Midbrain (tissue), 1 donor: ENCODE measurements around the gene DALRD3.

Experiments used
- DNase-seq: peaks from one replicate; lab custom pipeline; 2025; lab: John Stamatoyannopoulos, UW

DALRD3 gene, protein sequence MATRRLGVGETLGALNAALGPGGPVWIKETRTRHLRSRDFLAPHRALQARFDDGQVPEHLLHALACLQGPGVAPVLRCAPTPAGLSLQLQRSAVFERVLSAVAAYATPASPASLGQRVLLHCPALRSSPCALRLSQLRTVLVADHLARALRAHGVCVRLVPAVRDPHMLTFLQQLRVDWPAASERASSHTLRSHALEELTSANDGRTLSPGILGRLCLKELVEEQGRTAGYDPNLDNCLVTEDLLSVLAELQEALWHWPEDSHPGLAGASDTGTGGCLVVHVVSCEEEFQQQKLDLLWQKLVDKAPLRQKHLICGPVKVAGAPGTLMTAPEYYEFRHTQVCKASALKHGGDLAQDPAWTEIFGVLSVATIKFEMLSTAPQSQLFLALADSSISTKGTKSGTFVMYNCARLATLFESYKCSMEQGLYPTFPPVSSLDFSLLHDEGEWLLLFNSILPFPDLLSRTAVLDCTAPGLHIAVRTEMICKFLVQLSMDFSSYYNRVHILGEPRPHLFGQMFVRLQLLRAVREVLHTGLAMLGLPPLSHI

DNA sequence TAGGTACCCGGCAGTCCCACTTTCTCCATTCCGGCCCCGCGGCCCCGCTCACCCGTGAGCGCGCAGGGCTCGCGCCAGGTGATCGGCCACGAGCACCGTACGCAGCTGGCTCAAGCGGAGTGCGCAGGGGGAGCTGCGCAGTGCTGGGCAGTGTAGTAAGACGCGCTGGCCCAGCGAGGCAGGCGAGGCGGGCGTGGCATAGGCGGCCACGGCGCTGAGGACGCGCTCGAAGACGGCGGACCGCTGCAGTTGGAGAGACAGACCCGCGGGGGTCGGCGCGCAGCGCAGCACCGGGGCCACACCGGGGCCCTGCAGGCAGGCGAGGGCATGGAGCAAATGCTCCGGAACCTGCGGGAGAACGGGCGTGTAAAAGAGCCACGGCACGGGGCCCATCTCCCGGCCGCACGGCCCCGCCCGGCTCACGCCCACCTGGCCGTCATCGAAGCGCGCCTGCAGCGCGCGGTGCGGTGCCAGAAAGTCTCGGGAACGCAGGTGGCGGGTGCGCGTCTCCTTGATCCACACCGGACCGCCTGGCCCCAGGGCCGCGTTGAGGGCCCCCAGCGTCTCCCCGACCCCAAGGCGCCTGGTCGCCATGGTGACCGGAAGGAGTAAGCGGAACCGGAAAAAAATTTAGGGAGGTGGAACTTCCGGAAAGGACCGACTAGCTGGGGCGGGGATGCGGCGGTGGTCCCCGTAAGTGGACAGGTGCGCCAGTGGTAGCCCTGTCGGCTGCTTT is at the start of gene DALRD3:
Gene DALRD3, minus strand, starts transcription at position 610 of the 736 bp plus-strand sequence. Its CDS starts 16 bp downstream, at position 594.
- peak; percentile 78 for DNase-seq

DNA sequence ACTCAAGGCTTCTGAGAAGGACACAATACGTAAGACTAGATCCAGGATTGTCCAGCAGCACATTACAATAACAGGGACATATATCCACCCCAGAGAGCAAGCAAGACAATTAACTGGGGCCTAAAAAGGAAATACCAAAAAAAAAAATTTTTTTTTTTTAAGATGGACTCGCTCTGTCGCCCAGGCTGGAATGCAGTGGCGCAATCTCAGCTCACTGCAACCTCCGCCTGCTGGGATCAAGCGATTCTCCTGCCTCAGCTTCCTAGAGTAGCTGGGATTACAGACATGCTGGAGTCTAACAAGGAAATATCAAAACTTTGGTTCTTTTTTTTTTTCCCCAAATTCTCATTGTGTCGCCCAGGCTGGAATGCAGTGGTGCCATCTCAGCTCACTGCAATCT is 39.6 kb upstream of the DALRD3 start:
- no peak for DNase-seq

DNA sequence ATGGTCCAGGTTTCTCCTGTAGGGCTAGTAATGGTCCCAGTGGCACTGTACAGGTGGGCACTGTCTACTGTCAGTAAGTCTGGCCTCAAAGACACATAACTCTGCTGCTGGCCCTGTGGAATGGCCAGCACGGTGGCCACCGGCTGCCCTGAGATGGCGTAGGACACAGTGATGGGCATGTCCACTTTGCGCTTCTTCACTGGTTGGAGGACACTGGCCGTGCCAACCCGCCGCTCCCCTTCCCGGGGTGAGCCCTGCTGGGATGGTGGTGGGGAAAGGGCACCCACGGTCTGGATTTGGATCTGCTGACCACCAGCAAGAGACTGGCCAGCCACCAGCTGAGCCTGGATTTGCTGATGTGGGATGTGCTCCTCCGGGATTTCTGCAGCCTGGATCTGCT is 38.9 kb upstream of the DALRD3 start:
- DNase-seq: no peak

DNA sequence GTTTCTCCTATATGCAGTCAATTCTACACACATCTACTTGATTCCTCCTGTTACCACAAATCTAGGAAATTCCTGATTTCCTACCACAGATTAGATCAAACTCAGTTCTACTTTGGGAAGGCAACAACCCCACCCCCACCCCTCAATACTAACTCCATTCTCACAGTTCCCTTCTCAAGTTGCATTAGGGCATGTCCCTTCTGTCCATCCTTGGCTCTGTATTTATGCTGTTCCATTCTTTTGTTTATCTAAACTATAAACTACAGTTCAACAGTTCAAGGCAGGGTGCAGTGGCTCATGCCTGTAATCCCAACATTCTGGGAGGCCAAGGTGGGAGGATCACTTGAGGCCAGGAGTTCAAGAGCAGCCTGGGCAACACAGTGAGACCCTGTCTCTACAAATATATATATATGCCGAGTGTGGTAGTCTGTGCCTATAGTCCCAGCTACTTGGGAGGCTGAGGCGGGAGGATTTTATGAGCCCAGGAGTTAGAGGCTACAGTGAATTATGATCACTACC is 36.0 kb upstream of the DALRD3 start:
- no peak for DNase-seq

DNA sequence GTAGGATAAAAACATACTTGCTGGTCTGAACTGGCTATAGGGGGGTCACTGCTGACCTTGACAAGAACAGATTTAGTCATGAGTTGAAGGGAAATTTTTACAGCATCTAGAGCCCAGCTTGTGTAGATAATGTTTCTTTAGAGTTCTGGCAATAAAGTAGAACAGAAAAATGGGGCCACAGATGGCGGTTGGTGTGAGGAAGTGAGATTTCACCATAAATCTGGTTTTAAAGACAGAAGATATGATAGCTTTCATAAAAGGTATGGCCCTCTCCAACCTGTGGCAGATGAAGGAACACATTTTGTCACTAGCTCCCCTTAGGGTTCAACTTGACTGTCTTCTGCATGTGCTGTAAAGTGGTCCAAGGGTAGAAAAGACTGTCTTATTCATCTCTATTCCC is 35.2 kb upstream of the DALRD3 start:
- no peak for DNase-seq

DNA sequence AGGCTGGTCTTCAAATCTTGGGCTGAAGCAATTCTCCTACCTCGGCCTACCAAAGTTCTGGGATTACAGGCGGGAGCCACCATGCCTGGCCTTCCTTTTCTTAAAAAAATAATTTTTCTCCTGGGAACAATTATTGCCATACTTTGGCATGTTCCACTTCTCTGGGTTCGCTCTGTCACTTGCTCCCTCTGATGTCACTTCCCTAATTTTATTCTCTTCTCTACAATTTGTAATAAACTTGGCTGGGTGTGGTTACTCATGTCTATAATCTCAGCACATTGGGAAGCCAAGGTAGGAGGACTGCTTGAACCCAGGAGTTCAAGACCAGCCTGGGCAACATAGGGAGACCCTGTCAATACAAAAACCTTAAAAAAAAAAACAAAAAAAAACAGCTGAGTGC is 16.9 kb upstream of the DALRD3 start:
- DNase-seq: no peak

DNA sequence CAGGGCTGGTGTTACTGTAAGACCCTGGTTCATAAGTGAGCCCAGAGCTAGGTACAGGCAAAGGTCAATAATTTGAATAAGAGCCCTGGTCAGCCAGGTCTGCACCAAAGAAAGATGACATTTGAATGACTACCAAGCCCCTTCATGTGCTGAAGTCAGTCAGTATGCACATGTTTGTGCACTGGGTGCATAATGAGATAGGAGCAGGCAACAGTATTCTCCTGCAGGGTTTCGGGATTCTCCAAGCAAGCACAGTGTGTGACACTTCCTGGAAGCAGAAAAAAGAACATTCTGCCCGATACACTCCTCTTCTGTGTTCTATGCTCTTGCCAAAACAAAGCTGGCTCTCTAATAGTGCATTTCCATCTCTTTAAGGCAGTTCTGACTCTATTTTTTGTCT is 16.3 kb upstream of the DALRD3 start:
- DNase-seq: no peak

DNA sequence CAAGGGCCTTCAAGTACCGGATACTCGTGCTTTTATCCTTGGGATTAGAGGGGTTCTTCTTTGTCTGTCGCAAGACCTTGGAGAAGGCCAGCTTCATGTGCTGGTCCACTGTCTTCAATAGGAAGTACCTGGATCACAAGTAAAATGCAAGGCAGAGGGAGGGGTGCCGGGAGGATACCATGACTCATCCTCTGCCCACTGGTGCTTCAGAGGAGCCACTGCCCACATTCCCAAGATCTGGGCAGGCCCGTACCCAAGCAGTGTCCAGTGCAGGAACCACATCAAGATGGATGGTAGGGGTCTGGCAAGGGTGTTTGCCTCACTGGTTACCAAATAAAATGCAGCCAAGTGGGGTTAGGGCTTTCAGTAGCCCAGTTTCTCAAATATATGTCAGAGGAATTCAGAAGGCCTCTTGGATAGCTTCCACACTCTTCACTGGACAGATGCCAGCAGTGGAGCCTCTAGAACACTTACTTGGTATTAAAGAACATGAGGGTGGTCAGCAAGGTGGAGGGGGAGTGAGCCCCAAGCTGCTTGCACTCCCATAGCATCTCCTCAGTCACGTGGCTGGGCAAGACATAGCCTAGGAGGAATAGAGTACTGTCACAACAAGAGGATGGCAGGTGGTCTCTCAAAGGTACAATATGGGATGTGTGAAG is 14.4 kb upstream of the DALRD3 start:
- DNase-seq: no peak

DNA sequence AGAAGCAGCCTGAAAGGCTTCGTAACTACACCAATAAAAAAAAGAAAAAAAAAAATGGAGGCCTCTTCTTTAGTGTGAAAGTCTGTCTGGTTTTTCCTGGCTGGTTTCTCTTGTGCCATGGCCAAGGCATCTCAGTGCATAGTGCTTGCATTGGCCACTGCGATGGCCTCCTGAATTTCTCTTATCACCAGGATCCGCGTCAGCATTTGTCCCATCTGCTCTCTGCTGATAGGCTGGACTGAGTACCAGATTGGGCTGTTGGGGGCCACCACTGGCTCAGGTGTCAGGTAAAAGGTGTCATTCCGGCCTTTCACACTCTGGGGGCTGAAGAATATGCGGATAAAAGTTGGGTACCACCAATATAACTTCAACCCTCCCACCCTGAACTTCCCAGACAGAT is 11.9 kb upstream of the DALRD3 start:
- DNase-seq: no peak

DNA sequence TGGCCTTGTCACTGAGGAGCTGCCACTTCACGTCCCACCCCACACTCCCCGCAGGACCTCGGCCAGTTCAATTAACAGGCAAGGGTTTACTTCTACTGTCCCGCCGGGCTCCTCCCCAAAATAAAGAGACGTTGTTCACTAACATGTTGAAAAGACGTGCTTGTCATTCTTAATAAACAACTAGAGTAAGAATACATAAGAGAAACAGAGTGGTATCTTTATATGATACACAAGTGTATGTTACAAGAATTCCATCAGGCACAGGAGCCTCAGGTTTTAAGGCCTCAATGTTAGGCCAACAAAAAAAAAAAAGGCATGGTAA is 11.1 kb upstream of the DALRD3 start:
- DNase-seq: no peak

DNA sequence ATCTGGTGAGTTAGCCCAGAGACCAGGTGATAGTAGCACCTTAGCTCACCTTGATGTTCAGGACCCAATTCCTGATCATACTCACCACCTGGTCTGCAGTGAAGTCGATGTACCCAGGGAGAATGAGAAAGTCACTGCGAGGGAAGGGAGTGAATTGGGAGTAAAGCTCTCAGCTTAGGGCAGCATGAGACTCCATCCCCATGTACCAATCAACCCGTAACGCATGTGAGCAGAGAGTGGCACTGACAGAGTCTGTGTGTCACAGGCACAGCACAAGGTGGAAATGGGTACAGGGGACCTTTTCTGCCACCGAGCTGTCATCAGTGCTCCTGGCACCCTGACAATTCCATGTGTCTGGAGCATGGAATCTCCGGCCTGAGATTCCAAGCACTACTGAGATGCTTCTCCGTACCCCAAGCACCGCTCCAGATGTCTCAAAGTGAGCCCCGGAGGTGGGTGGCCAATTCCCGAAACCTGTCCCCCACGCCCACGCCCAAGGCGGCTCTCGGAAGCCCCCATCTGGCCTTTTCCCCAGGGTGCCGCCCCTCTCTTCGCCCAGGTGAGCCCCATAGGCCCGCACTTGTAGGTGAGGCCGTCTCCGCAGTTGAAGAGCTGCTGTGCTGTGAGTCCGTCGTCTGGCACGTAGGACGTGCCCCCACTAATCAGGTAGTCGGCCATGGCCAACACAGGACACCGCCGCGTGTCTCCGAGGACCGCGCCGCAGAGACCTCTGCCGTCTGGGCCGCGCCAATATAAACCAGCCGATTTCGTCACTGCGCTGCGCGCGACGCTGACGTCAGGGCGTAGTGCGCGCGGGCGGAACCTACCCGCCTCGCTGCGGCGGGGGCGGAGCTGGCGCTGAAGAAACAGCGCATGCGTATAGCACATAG is 10.5 kb upstream of the DALRD3 start, which contains the start of gene IMPDH2:
Gene IMPDH2, minus strand, starts transcription at position 726 of the 890 bp plus-strand sequence. Its CDS starts 48 bp downstream, at position 678.
- peak; percentile 98 for DNase-seq

DNA sequence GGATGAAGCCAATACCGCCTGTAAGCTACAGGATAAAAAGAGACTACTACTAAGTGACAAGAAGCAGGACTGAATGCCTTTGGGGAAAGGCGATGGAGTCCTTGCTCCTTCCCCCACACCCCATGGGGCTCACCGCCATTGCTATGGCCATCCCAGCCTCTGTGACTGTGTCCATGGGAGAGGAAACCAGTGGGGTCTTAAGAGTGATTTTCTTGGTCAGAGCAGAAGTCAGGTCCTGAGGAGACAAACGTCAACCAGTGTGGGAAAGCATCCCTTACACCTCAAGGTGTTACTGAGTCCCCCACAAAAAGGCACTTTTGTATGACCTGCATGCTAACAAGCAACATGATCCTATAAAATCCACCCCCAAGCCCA is 9.9 kb upstream of the DALRD3 start:
- DNase-seq: no peak

DNA sequence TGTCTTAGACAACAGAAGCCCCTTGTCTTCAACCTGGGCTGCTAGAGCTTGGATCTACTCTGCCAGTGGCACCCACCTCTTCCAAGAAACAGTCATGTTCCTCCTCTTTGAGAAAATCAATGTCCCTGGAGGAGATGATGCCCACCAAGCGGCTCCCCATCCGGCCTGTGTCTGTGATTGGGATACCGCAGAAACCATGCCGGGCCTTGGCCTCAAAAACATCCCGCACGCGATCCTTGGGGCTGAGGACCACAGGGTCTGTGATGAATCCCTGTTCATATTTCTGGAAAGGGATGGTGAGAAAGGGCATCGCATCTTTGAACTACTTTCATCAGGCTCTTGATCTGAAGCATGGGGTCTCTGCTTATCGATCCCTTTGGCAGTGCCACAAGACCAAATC is 9.3 kb upstream of the DALRD3 start:
- DNase-seq: no peak

DNA sequence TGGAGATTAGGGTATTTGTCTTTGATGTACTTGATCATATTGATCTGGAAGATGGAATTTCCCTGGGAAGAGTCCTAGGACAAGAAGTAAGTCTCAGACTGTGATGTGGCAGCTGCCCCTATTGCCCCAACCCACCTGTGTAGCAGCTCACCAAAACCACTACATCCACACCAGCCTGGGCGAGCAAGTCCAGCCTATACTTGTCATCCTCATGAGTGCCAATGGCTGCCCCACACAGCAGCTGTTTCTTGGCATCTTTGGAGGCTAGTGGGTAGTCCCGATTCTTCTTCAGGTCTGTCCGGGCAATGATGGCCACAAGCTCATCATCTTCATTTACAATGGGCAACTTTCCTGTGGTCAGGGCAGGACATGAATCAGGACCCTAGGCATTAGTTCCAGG is 8.2 kb upstream of the DALRD3 start:
- no peak for DNase-seq

DNA sequence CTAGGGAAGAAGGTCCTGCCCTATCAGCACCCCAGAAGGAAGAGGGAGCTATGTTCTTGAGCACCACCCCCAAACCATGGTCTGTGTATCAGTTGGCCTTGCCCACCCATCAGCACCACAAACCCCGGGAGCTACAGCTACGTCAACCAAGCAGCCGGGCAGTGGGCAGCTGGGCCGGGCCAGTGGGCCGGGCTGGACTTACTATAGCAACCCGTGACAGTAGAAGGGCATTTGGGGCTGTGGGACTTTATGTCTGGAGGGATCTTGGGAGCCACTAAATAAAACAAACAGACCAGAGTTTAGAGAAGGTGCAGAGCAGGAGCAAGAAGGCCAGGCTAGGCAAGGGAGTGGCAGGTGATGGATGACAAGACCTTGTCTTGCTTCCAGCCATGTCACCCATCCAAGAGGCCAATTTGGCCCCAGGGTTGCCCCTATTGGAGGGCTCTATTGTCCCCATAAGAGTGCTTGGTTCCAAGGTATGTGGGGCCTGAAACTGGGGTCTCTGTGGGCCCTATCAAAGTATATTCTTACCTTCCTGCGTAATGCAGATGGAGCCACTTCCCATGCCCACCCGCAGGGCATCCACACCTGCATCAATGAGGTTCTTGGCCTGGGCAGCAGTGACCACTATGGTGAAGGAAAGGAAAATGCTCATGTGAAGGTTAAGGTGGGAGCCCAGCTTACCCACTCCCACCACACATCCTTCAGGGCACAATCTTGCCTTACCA is 7.6 kb upstream of the DALRD3 start:
- DNase-seq: no peak

DNA sequence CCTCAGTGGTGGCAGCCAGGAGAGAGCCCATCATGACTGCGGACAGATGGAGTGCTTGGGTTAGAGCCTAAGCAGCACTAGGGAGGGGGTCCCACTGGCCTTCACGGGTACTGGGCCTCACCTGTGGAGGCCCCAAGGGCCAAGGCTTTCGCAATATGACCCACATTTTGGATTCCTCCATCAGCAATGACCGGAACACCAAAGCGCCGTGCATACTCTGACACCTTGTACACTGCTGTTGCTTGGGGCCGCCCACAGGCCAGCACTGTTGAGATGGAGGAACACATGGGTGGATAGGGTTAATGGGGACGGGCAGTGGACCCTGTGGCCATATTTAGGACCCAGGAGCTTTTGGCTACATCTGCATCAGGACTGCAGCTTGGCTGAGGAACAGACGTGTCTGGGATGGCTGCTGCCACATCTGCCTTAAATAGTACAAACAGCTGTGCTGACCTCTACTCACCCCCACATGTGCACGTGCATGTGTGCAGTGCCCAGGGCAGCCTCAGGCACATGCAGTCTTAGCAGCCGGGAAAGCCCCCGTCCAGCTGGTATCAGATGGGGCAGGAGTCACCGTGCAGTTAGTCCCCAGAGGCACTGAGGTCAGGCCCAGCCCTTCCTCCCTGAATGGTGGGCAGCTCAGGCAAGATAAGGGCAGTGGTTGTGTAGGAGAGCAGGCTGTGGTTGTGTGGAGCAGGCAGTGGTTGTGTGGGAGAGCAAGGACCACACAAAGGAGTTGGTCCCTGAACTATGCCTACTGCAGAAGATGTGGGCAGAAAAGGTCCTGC is 6.8 kb upstream of the DALRD3 start:
- DNase-seq: no peak

DNA sequence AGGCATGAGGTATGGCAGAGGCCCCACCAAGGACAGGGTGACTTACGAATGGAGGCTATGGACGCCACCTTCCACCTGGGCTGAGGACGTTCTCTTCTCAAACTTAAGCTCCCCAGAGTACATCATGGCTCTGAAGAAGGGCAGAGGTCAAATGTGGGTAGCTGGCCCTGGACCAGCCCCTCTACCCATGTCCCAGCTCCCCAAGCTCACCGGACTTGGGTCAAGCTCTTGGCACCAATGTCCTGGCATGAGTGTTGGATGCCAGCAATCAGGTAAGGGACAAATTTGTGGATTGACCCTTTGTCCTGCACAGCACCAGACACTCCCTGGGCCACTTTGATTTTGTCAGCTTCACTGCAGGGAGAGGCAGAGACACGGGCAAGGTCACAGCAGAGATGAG is 6.1 kb upstream of the DALRD3 start:
- DNase-seq: no peak

DNA sequence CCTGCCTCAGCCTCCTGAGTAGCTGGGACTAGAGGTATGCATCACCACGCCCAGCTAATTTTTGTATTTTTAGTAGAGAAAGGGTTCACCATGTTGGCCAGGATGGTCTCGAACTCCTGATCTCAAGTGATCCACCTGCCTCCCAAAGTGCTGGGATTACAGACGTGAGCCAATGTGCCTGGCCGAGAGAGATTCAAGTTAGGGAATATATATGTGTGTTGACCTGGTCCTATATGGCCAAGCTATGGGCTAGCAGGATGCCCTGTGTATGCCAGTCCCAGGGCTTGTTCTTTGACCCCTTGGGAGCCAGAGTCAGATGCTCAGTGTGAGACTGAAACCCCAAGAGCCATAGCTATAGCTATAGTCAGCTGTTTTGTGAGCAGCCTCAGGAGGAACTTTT is 5.4 kb upstream of the DALRD3 start:
- no peak for DNase-seq

DNA sequence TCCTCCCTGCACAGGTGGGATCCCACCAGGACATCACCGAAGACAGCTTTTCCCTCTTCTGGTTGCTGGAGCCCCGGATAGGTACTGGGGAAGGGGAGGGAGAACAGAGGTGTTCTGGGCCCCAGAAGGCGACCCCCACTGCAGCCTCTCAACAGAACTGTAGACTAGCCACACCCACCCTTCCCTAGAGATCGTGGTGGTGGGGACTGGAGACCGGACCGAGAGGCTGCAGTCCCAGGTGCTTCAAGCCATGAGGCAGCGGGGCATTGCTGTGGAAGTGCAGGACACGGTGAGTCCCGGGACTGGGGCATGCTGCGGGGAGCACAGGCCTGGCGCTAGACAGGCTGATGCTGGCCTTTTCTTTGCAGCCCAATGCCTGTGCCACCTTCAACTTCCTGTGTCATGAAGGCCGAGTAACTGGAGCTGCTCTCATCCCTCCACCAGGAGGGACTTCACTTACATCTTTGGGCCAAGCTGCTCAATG is 4.3 kb upstream of the DALRD3 start:
- DNase-seq: no peak
